Activated CD4-positive, alpha-beta T cell treated with anti-CD3 and anti-CD28 coated beads for 24 hours (primary cell): ENCODE measurements around the gene REST.

Source experiments
- DNase-seq, 2 donors: peaks; one replicate each; pipeline ENCODE4 v3.0.0-alpha.2; 2020; ENCODE audit warnings: low read depth in 2 of 2

Gene REST

GRCh38 chr4:56976283-56976836, 68.7 kb downstream of the REST start:
- no peak for DNase-seq

GRCh38 chr4:56976837-56977320, 69.2 kb downstream of the REST start:
- DNase-seq: peak; percentile 11 to 15

GRCh38 chr4:56977321-56978012, 69.8 kb downstream of the REST start, which contains the start of gene NOA1:
Gene NOA1 (minus strand): TSS chr4:56977606. CDS start chr4:56977585, 21 bp downstream.
- peak; percentile 95 to 96 for DNase-seq

- DNase-seq: peak; percentile 73 to 85
Measured at GRCh38 chr4:56978750-56979303, 71.1 kb downstream of the REST start, which contains the start of gene POLR2B. Gene POLR2B (plus strand): TSS chr4:56978896. CDS start chr4:56978986, 90 bp downstream.

GRCh38 chr4:56979421-56980072, 71.8 kb downstream of the REST start:
- peak in 1 of 2 donors; percentile 35 for DNase-seq

GRCh38 chr4:56981795-56982201, 74.1 kb downstream of the REST start:
- DNase-seq: no peak

- DNase-seq: no peak
Measured at GRCh38 chr4:56986192-56986591, 78.5 kb downstream of the REST start.

- no peak for DNase-seq
Measured at GRCh38 chr4:56986952-56987351, 79.3 kb downstream of the REST start.

- DNase-seq: no peak
Measured at GRCh38 chr4:56990109-56990905, 82.6 kb downstream of the REST start.

GRCh38 chr4:56995525-56995924, 87.8 kb downstream of the REST start:
- no peak for DNase-seq

GRCh38 chr4:56999751-57000150, 92.1 kb downstream of the REST start:
- DNase-seq: no peak

- no peak for DNase-seq
Measured at GRCh38 chr4:57013543-57014120, 105.9 kb downstream of the REST start.
